GM19324 (cell line): ENCODE results near the gene AK4.
"Not testable (repeated sequence)": the region's sequence is repeated elsewhere in the genome, so short reads cannot be mapped to it uniquely, and the experiment has no call there.

Experiments used
- ATAC-seq: cut with Tn5 transposase; IDR thresholded peaks from one replicate; pipeline ENCODE4 v1.9.1; 2021; ENCODE audit warnings: mild to moderate bottlenecking, moderate library complexity; ENCODE audit not compliant: unreplicated experiment, low FRiP score

The AK4 gene

GRCh38 chr1:65148178-65148547, at the start of gene AK4:
Gene AK4 (plus strand): TSS chr1:65148203. CDS start chr1:65148408, 205 bp downstream.
- ATAC-seq = peak; percentile 11

GRCh38 chr1:65103807-65104206, 44.2 kb upstream of the AK4 start:
- ATAC-seq = no peak

GRCh38 chr1:65104854-65105534, 43.0 kb upstream of the AK4 start:
- no peak for ATAC-seq

GRCh38 chr1:65105596-65105995, 42.4 kb upstream of the AK4 start:
- ATAC-seq = no peak

GRCh38 chr1:65108025-65108642, 39.9 kb upstream of the AK4 start:
- ATAC-seq = no peak

- ATAC-seq = no peak
Observed at GRCh38 chr1:65109487-65109886, 38.5 kb upstream of the AK4 start.

GRCh38 chr1:65112811-65113210, 35.2 kb upstream of the AK4 start:
- ATAC-seq = no peak

GRCh38 chr1:65113298-65113697, 34.7 kb upstream of the AK4 start:
- ATAC-seq = no peak

- ATAC-seq = no peak
Observed at GRCh38 chr1:65114322-65114721, 33.7 kb upstream of the AK4 start.

- ATAC-seq = no peak
Observed at GRCh38 chr1:65119951-65120350, 28.1 kb upstream of the AK4 start.

GRCh38 chr1:65129104-65129503, 18.9 kb upstream of the AK4 start:
- not testable (repeated sequence) for ATAC-seq

- ATAC-seq = no peak
Observed at GRCh38 chr1:65138524-65138923, 9.5 kb upstream of the AK4 start.

- not testable (repeated sequence) for ATAC-seq
Observed at GRCh38 chr1:65139793-65140192, 8.2 kb upstream of the AK4 start.

- ATAC-seq = no peak
Observed at GRCh38 chr1:65141394-65141793, 6.6 kb upstream of the AK4 start.

GRCh38 chr1:65141918-65142317, 6.1 kb upstream of the AK4 start:
- no peak for ATAC-seq

GRCh38 chr1:65143112-65143658, 4.8 kb upstream of the AK4 start:
- ATAC-seq = not testable (repeated sequence)

- ATAC-seq = no peak
Observed at GRCh38 chr1:65146908-65147423, 1.0 kb upstream of the AK4 start.

- peak; percentile 42 for ATAC-seq
Observed at GRCh38 chr1:65147424-65148177, 402 bp upstream of the AK4 start.

GRCh38 chr1:65148548-65149350, 746 bp downstream of the AK4 start:
- peak; percentile 41 for ATAC-seq

GRCh38 chr1:65149351-65150107, 1.5 kb downstream of the AK4 start:
- ATAC-seq = no peak
